Endothelial cell of umbilical vein (primary cell): Measurements from ENCODE around the gene DDX55. TPM values are rescaled to one million over a fixed set of nuclear protein-coding genes. Genes with fewer than 3 reads are reported as not detected.

Source experiments
- BruUV-seq: library from RNA; stranded (reverse); fragments of 400-500 nt; replicated peaks from 2 replicates; lab custom pipeline; 2021; lab: Mats Ljungman, UMichigan
- CTCF ChIA-PET: fragments of 300-600, 350-600 bp; sonication (Branson Sonifier 250); formaldehyde crosslinking; loops from one replicate; lab custom pipeline; 2021; ENCODE audit warnings: antibody characterized with exemption, inconsistent platforms; lab: Charles Lee
- POLR2A ChIA-PET: fragments of 300-600, 350-600 bp; sonication (Branson Sonifier 250); formaldehyde crosslinking; loops from one replicate; lab custom pipeline; 2021; ENCODE audit warnings: antibody characterized with exemption, inconsistent platforms; lab: Charles Lee
- DNase-seq: peaks from one replicate; pipeline ENCODE4 v3.0.0-alpha.2; 2011; ENCODE audit warnings: low read depth, low spot score
- FAIRE-seq: peaks from 2 replicates; lab custom pipeline; 2011; peaks lifted over from hg19 to GRCh38; lab: Jason Lieb, UNC
- H2AFZ ChIP-seq: 2 replicates; pipeline ENCODE4 v1.6.0; 2012; ENCODE audit warnings: low read depth, low read length, control low read depth, inconsistent platforms
- H3K27ac ChIP-seq: 2 replicates; pipeline ENCODE4 v1.5.1; 2011; ENCODE audit warnings: low read depth, mild to moderate bottlenecking, control low read depth, low read length, moderate library complexity; ENCODE audit not compliant: insufficient read depth
- H3K27me3 ChIP-seq, 2 experiments: 2 replicates each; pipeline versions ENCODE4 v1.6.0 to v1.6.1; 2011; ENCODE audit warnings: low read length in 2 of 2, mixed read lengths in 1 of 2; ENCODE audit not compliant: control insufficient read depth in 2 of 2, insufficient read depth in 2 of 2
- H3K36me3 ChIP-seq, 2 experiments: 2 replicates in 1 of 2; 3 replicates in 1 of 2; pipeline ENCODE4 v1.5.1; 2011; ENCODE audit warnings: low read length in 2 of 2, mild to moderate bottlenecking in 1 of 2, moderate library complexity in 1 of 2; ENCODE audit not compliant: control insufficient read depth in 2 of 2, insufficient read depth in 2 of 2; ENCODE audit errors: extremely low read depth in 1 of 2
- H3K4me1 ChIP-seq: 3 replicates; pipeline ENCODE4 v1.5.1; 2011; ENCODE audit warnings: mild to moderate bottlenecking, low read length; ENCODE audit not compliant: control insufficient read depth, insufficient read depth; ENCODE audit errors: extremely low read depth
- H3K4me2 ChIP-seq: 2 replicates; pipeline ENCODE4 v1.6.1; 2011; ENCODE audit warnings: low read length, control low read depth, mixed read lengths; ENCODE audit not compliant: insufficient read depth
- H3K4me3 ChIP-seq, 3 experiments: fragments of 200-600 bp in 1 of 3; sonication (generic), shearing (Covaris generic) in 1 of 3; replicated peaks in 1 of 3; 2 replicates each; pipeline ENCODE4 v1.5.1; 2011 to 2016; ENCODE audit warnings: control low read depth in 3 of 3, low read length in 3 of 3, mild to moderate bottlenecking in 2 of 3, inconsistent platforms in 1 of 3, low read depth in 1 of 3, moderate library complexity in 1 of 3; ENCODE audit not compliant: insufficient read depth in 1 of 3
- H3K79me2 ChIP-seq: 2 replicates; pipeline ENCODE4 v1.6.0; 2012; ENCODE audit warnings: low read length, inconsistent platforms; ENCODE audit not compliant: control insufficient read depth, insufficient read depth
- H3K9ac ChIP-seq: replicated peaks from 2 replicates; pipeline ENCODE3; 2011; ENCODE audit warnings: low read length, control low read depth; ENCODE audit not compliant: insufficient read depth; ENCODE audit errors: extremely low read depth
- H3K9me1 ChIP-seq: replicated peaks from 3 replicates; pipeline ENCODE4 v1.6.0; 2011; ENCODE audit warnings: mild to moderate bottlenecking, low read length; ENCODE audit not compliant: control insufficient read depth, insufficient read depth; ENCODE audit errors: extremely low read depth
- H3K9me3 ChIP-seq: replicated peaks from 2 replicates; pipeline ENCODE4 v1.5.1; 2012; ENCODE audit warnings: low read length, inconsistent platforms; ENCODE audit not compliant: control insufficient read depth, insufficient read depth
- H4K20me1 ChIP-seq: replicated peaks from 2 replicates; pipeline ENCODE3; 2011; ENCODE audit warnings: mild to moderate bottlenecking, low read length; ENCODE audit not compliant: control insufficient read depth, insufficient read depth; ENCODE audit errors: extremely low read depth
- CTCF ChIP-seq, 2 donors: IDR thresholded peaks; 1 replicate in 1 of 2; 2 replicates in 1 of 2; pipeline ENCODE4 v1.5.1; 2011; ENCODE audit warnings: low read length in 2 of 2, mild to moderate bottlenecking in 2 of 2, moderate library complexity in 2 of 2, control low read depth in 1 of 2, inconsistent platforms in 1 of 2, low read depth in 1 of 2; ENCODE audit not compliant: insufficient read depth in 1 of 2; ENCODE audit errors: extremely low read depth in 1 of 2
- EZH2 ChIP-seq: IDR thresholded peaks from 2 replicates; pipeline ENCODE4 v1.6.1; 2012; ENCODE audit warnings: borderline replicate concordance, low read depth, mild to moderate bottlenecking, moderate library complexity, low read length, inconsistent platforms; ENCODE audit not compliant: severe bottlenecking
- FOS ChIP-seq: IDR thresholded peaks from 2 replicates; pipeline ENCODE4 v1.6.1; 2011; ENCODE audit warnings: mild to moderate bottlenecking, low read length, moderate library complexity, borderline replicate concordance; ENCODE audit not compliant: insufficient read depth
- GATA2 ChIP-seq: IDR thresholded peaks from 2 replicates; pipeline ENCODE4 v1.7.0; 2011; ENCODE audit warnings: low read depth, mild to moderate bottlenecking, moderate library complexity, mixed read lengths, low read length; ENCODE audit not compliant: insufficient read length, insufficient read depth
- JUN ChIP-seq: IDR thresholded peaks from 2 replicates; pipeline ENCODE4 v1.6.1; 2011; ENCODE audit warnings: borderline replicate concordance, low read depth; ENCODE audit not compliant: insufficient read length, insufficient read depth
- MAX ChIP-seq: IDR thresholded peaks from 2 replicates; pipeline ENCODE4 v1.6.1; 2011; ENCODE audit not compliant: insufficient read depth, insufficient read length
- MYC ChIP-seq: IDR thresholded peaks from one replicate; pipeline ENCODE4 v1.6.1; 2011; ENCODE audit warnings: mild to moderate bottlenecking, low read depth, low read length
- POLR2A ChIP-seq: IDR thresholded peaks from 2 replicates; pipeline ENCODE4 v1.6.1; 2012; ENCODE audit warnings: low read depth, mild to moderate bottlenecking, control low read depth, low read length
- POLR2AphosphoS5 ChIP-seq: IDR thresholded peaks from 2 replicates; pipeline ENCODE4 v1.6.1; 2012; ENCODE audit warnings: low read depth, mild to moderate bottlenecking, control low read depth, low read length, moderate library complexity; ENCODE audit not compliant: insufficient read depth
- dilution Hi-C: fragments of 300-500 bp; cut with MboI; formaldehyde crosslinking; loops from one replicate; pipeline ENCODE4 v1.15.0; 2019; ENCODE audit warnings: low sequenced_read_pairs; ENCODE audit not compliant: extremely low pct_ligation_motif_present
- intact Hi-C: fragments of 100-400 bp; cut with micrococcal nuclease; formaldehyde crosslinking; loops from one replicate; pipeline ENCODE4 v1.10.0; 2022
- polyA plus RNA-seq, 4 experiments: library from polyadenylated mRNA; depleted of rRNA in 3 of 4; stranded (reverse) in 3 of 4; unstranded in 1 of 4; fragments of >200 nt; gene quantifications; 2 replicates each; pipeline versions ENCODE4 v1.2.1 to v1.2.3, GENCODE V29; 2011 to 2012; ENCODE audit warnings: missing spikeins in 1 of 4
- total RNA-seq: library from RNA; stranded (reverse); gene quantifications from 2 replicates; pipeline ENCODE4 v1.2.3, GENCODE V29; 2021

DDX55 gene
- total and polyA plus RNA-seq, 2 donors (not counting 3 experiments of a cell fraction or from before 2014, with no cell fraction given): 17.8 to 25.9 TPM

GRCh38 chr12:123598522-123598921 lies 3.4 kb upstream of the DDX55 start:
- peak; percentile 15 for FAIRE-seq
- POLR2A ChIA-PET: no interaction called here
- H4K20me1 ChIP-seq: no peaks in the 10 kb centered on the region

More at GRCh38 chr12:123598522-123598921, 3.4 kb upstream of the DDX55 start:
- BruUV-seq: no TSS peak
- CTCF ChIA-PET: interaction anchor here (0.6 kb wide), 1 partner anchor 222 kb away, joined by 3 read pairs; no protein-coding TSS in a partner anchor
- Histone ChIP-seq H3K36me3 (peaks cover 8 to 14% of the 10 kb centered on the region in 2 experiments), H3K79me2 (peaks cover 40% of the 10 kb centered on the region), H3K27me3 (no peaks in the 10 kb centered on the region), H3K27ac (no peak overlapping the region), H3K4me3 (no peak overlapping the region), H3K9me1 (no peaks in the 10 kb centered on the region), H3K9ac (no peak overlapping the region), H2AFZ (no peak overlapping the region), H3K9me3 (no peaks in the 10 kb centered on the region), H3K4me1 (peaks cover 7% of the 10 kb centered on the region), H3K4me2 (no peak overlapping the region)
- intact Hi-C loops: no loop called here
- dilution Hi-C loops: no loop called here
- DNase-seq: no peak
- TF ChIP-seq CTCF (IDR thresholded peaks at IDR 0.05; ENCODE audit: extremely low read depth in 1 of 2, insufficient read depth in 1 of 2, low read depth in 1 of 2, low read length in 2 of 2): no peak
- TF ChIP-seq MAX: no peak
- no peak for TF ChIP-seq FOS
- no peak for TF ChIP-seq GATA2
- no peak for TF ChIP-seq POLR2AphosphoS5
- no peak for TF ChIP-seq JUN
- no peak for TF ChIP-seq MYC
- TF ChIP-seq POLR2A: no peak
- TF ChIP-seq EZH2: no peak
